ENCODE data around the gene ATG2A. TPM values are rescaled to one million over a fixed set of nuclear protein-coding genes. Genes with fewer than 3 reads are reported as not detected.

Gene ATG2A
- total RNA-seq, 1 donor from 2014 or later: 28.7 TPM

GRCh38 chr11:64854157-64854533, 62.9 kb downstream of the ATG2A start:
- H3K27me3 Mint-ChIP-seq (ENCODE audit: unreplicated experiment): no peaks in the 10 kb centered on the region
- H3K4me3 Mint-ChIP-seq (ENCODE audit: unreplicated experiment): no peak overlapping the region
- peaks cover 4% of the 10 kb centered on the region for H3K36me3 Mint-ChIP-seq (ENCODE audit: unreplicated experiment)
- peak overlapping the region; percentile 76 for H3K27ac Mint-ChIP-seq (ENCODE audit: unreplicated experiment)
- H3K9me3 Mint-ChIP-seq (ENCODE audit: unreplicated experiment): no peaks in the 10 kb centered on the region
- no peak for DNase-seq (ENCODE audit: extremely low spot score, unreplicated experiment)
- TF ChIP-seq CTCF (IDR thresholded peaks at IDR 0.05): no peak
- peaks cover 48% of the 10 kb centered on the region for H3K4me1 Mint-ChIP-seq (ENCODE audit: unreplicated experiment)

GRCh38 chr11:64853709-64854108, 63.3 kb downstream of the ATG2A start:
- TF ChIP-seq CTCF (IDR thresholded peaks at IDR 0.05): no peak
- peaks cover 4% of the 10 kb centered on the region for H3K36me3 Mint-ChIP-seq (ENCODE audit: unreplicated experiment)
- H3K4me3 Mint-ChIP-seq (ENCODE audit: unreplicated experiment): no peak overlapping the region

GRCh38 chr11:64852804-64853509, 64.1 kb downstream of the ATG2A start:
- no peak overlapping the region for H3K4me3 Mint-ChIP-seq (ENCODE audit: unreplicated experiment)
- H3K36me3 Mint-ChIP-seq (ENCODE audit: unreplicated experiment): peaks cover 4% of the 10 kb centered on the region
- no peaks in the 10 kb centered on the region for H3K27me3 Mint-ChIP-seq (ENCODE audit: unreplicated experiment)
- H3K27ac Mint-ChIP-seq (ENCODE audit: unreplicated experiment): no peak overlapping the region
- no peak for DNase-seq (ENCODE audit: extremely low spot score, unreplicated experiment)
- no peaks in the 10 kb centered on the region for H3K9me3 Mint-ChIP-seq (ENCODE audit: unreplicated experiment)
- TF ChIP-seq CTCF (IDR thresholded peaks at IDR 0.05): no peak
- peaks cover 52% of the 10 kb centered on the region for H3K4me1 Mint-ChIP-seq (ENCODE audit: unreplicated experiment)

More at GRCh38 chr11:64853709-64854108, 63.3 kb downstream of the ATG2A start:
- no peaks in the 10 kb centered on the region for H3K27me3 Mint-ChIP-seq (ENCODE audit: unreplicated experiment)
- H3K9me3 Mint-ChIP-seq (ENCODE audit: unreplicated experiment): no peaks in the 10 kb centered on the region
- peaks cover 49% of the 10 kb centered on the region for H3K4me1 Mint-ChIP-seq (ENCODE audit: unreplicated experiment)
- no peak for DNase-seq (ENCODE audit: extremely low spot score, unreplicated experiment)
- H3K27ac Mint-ChIP-seq (ENCODE audit: unreplicated experiment): no peak overlapping the region

GRCh38 chr11:64851831-64852351, 65.1 kb downstream of the ATG2A start:
- Mint-ChIP-seq H3K4me1 (ENCODE audit: unreplicated experiment) (peaks cover 52% of the 10 kb centered on the region), H3K4me3 (ENCODE audit: unreplicated experiment) (no peak overlapping the region), H3K27me3 (ENCODE audit: unreplicated experiment) (no peaks in the 10 kb centered on the region), H3K27ac (ENCODE audit: unreplicated experiment) (peak overlapping the region; percentile 74), H3K9me3 (ENCODE audit: unreplicated experiment) (no peaks in the 10 kb centered on the region), H3K36me3 (ENCODE audit: unreplicated experiment) (peaks cover 4% of the 10 kb centered on the region)
- no peak for DNase-seq (ENCODE audit: extremely low spot score, unreplicated experiment)
- TF ChIP-seq CTCF (IDR thresholded peaks at IDR 0.05): no peak

GRCh38 chr11:64850979-64851567, 65.9 kb downstream of the ATG2A start:
- Mint-ChIP-seq H3K4me3 (ENCODE audit: unreplicated experiment) (no peak overlapping the region), H3K36me3 (ENCODE audit: unreplicated experiment) (peaks cover 4% of the 10 kb centered on the region), H3K27ac (ENCODE audit: unreplicated experiment) (peak overlapping the region; percentile 74), H3K4me1 (ENCODE audit: unreplicated experiment) (peaks cover 45% of the 10 kb centered on the region), H3K27me3 (ENCODE audit: unreplicated experiment) (no peaks in the 10 kb centered on the region), H3K9me3 (ENCODE audit: unreplicated experiment) (no peaks in the 10 kb centered on the region)
- TF ChIP-seq CTCF (IDR thresholded peaks at IDR 0.05): no peak
- DNase-seq (ENCODE audit: extremely low spot score, unreplicated experiment): no peak
